ENCODE results near the gene CFAP53.

- TF ChIP-seq CTCF (IDR thresholded peaks at IDR 0.05) (no peak), POLR2AphosphoS5 (IDR thresholded peaks at IDR 0.05) (no peak)
Measured at GRCh38 chr18:50262977-50263376, 3.3 kb downstream of the CFAP53 start.
